HEK293T (cell line): ENCODE measurements around the gene JAG1.

Experiments
- ARNT ChIP-seq: fragments of 450-650 bp; IDR thresholded peaks from 2 replicates; pipeline ENCODE4 v1.6.1; 2017; ENCODE audit warnings: mild to moderate bottlenecking
- BHLHE40 ChIP-seq: fragments of 450-650 bp; IDR thresholded peaks from 2 replicates; pipeline ENCODE4 v1.6.1; 2016; ENCODE audit warnings: mild to moderate bottlenecking, moderate library complexity, borderline replicate concordance
- CTBP1 ChIP-seq: fragments of 450-650 bp; IDR thresholded peaks from 2 replicates; pipeline ENCODE4 v1.6.1; 2016; ENCODE audit warnings: borderline replicate concordance
- ELF4 ChIP-seq: fragments of 450-650 bp; IDR thresholded peaks from 2 replicates; pipeline ENCODE4 v1.6.1; 2017; ENCODE audit warnings: antibody characterized with exemption
- FOXK2 ChIP-seq: fragments of 450-650 bp; IDR thresholded peaks from 2 replicates; pipeline ENCODE4 v1.6.1; 2016; ENCODE audit warnings: mild to moderate bottlenecking
- FOXM1 ChIP-seq: fragments of 450-650 bp; IDR thresholded peaks from 2 replicates; pipeline ENCODE4 v1.6.1; 2017; ENCODE audit warnings: mild to moderate bottlenecking, borderline replicate concordance
- LEF1 ChIP-seq: fragments of 450-650 bp; IDR thresholded peaks from 2 replicates; pipeline ENCODE4 v1.6.1; 2017; ENCODE audit warnings: mild to moderate bottlenecking, borderline replicate concordance
- NFRKB ChIP-seq: fragments of 450-650 bp; IDR thresholded peaks from 2 replicates; pipeline ENCODE4 v1.6.1; 2016; ENCODE audit warnings: mild to moderate bottlenecking, moderate library complexity
- SP1 ChIP-seq: fragments of 450-650 bp; IDR thresholded peaks from 2 replicates; pipeline ENCODE4 v1.6.1; 2017
- SUZ12 ChIP-seq: fragments of 450-650 bp; IDR thresholded peaks from 2 replicates; pipeline ENCODE4 v1.6.1; 2016; ENCODE audit warnings: mild to moderate bottlenecking
- TARDBP ChIP-seq: fragments of 450-650 bp; IDR thresholded peaks from 2 replicates; pipeline ENCODE4 v1.6.1; 2016
- ZNF384 ChIP-seq: fragments of 450-650 bp; IDR thresholded peaks from 2 replicates; pipeline ENCODE4 v1.6.1; 2016
- TF ChIP-seq, protein P1 (sequence below): fragments of 450-650 bp; IDR thresholded peaks from 2 replicates; pipeline ENCODE4 v1.6.1; 2016

DNA sequence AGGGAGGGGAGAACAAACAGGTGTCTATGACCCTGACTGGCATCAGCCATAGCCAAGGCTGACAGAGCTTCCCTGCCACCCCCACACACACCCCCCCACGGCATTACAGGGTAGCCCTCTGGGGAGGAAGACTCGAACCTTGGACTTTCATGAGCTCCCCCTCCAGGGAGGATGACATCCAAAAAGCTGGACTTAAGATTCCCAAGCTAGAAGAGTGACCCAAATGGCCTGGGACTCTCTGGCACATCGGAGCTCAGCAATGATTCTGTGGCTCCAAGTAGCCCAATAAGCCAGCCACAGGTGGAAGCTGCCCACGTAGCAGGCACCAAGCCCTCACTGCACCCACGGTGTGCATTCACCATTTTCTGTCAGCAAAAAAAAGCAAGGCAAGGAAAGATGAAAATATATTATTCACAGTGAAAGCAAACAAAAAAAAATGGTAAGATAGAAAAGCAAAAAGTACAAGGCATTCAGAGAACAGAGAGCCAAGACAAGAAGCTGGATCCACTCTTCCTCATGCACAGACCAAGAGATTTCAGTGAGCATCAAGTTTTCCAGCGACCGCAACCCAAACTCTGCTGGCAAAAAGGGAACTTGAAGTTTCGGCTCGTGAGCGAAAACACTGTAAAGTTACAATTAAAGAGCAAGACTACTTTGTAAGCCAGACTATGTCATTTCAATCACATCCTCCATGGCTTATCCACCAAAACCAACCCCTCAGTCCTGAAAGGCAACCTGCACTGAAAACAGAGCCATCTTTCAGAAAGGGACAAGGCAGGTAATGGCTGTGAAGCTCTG lies 10.9 kb downstream of the JAG1 start:
- no peak for TF ChIP-seq TARDBP
- TF ChIP-seq SUZ12, result no peak
- no peak for TF ChIP-seq SP1
- TF ChIP-seq ZNF384, result no peak
- TF ChIP-seq ARNT, result no peak
- no peak for TF ChIP-seq NFRKB
- no peak for TF ChIP-seq FOXK2
- no peak for TF ChIP-seq LEF1
- TF ChIP-seq, protein P1, sequence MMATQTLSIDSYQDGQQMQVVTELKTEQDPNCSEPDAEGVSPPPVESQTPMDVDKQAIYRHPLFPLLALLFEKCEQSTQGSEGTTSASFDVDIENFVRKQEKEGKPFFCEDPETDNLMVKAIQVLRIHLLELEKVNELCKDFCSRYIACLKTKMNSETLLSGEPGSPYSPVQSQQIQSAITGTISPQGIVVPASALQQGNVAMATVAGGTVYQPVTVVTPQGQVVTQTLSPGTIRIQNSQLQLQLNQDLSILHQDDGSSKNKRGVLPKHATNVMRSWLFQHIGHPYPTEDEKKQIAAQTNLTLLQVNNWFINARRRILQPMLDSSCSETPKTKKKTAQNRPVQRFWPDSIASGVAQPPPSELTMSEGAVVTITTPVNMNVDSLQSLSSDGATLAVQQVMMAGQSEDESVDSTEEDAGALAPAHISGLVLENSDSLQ, result no peak
- TF ChIP-seq BHLHE40, result no peak
- TF ChIP-seq FOXM1, result no peak
- TF ChIP-seq CTBP1, result no peak
- no peak for TF ChIP-seq ELF4
